ENCODE data around the gene WDR70. TPM values are rescaled to one million over a fixed set of nuclear protein-coding genes. Genes with fewer than 3 reads are reported as not detected.

The WDR70 gene
- total RNA-seq, 1 donor from 2014 or later, result 34.5 TPM

DNA sequence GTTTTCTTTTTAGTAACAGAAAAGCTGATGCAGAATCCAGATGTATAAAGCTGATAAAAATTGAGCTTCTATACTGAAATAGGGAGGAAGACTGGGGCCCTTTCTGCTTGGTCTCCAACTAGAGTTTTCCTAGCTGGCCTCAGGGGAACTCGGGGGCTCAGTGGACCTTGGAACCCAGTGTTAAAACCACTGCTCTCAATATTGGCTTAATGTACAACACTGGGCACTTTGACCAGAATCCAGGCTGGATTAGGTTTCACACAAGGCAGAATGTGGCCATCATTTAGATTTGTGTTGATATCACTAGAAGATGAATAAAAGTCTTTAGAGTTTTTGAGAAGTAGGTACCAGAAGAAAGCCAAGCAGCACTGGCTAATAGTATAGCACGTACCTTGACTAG lies 346.1 kb downstream of the WDR70 start:
- DNase-seq, result no peak

DNA sequence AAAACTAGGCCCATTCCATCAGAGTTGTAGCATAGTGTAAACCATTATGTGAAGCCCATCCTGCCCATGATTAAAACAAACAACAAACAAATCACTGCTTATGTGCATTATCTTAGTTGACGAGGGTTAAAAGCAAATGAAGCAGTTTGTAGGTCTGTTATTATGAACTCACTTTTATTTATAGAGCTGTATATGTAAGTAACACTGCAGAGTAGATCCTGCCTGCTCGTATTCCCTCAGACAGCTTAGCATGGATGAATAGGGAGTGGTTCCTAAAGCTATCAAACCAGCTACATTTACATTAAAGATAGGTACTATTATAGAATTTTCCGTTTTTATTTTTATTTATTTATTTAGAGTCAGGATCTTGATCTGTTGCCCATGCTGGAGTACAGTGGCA lies 348.1 kb downstream of the WDR70 start:
- no peak for DNase-seq

DNA sequence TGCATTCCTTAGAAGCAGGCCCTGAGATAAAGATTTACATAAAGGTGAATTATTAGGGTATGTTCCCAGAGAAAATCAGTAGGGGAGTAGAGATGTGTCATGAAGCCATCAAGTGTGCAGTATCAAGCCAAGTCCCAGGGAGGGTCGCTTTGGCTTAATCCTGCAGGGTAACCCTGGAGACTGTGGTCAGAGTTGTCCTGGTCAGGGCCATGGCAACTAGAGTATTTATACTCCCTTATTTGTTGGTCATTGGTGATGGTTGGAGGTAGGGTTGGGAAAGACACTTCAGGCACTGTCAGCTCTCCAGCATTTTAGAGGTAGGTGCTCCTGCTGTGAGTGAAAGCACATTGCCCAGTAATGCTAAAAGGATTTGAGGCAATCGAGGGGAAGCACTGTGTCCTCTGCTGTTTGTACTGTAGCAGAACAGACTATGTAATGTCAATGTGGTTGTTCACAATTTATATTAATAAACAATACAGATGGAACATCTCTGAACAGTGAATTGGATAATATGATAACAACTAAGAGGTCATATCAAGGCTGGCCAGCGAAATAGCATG lies 351.9 kb downstream of the WDR70 start:
- DNase-seq, result no peak

DNA sequence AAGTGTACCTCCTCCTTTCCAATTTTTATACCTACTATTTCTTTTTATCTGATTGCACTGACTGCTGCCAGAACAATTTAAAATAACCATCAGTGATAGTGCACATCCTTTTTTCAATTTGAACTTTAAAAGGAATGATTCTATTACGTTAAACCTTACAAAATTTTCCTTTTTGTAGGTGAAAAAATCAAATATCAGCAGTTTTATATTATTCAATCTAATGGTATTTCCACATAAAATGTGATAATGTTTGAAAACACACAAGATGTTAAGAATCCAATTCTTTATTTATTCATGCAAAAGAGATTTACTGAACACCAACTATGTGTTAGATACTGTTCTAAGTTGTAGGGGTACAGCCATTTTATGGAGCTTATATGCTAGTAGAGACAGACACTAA lies 355.0 kb downstream of the WDR70 start:
- DNase-seq, result no peak

DNA sequence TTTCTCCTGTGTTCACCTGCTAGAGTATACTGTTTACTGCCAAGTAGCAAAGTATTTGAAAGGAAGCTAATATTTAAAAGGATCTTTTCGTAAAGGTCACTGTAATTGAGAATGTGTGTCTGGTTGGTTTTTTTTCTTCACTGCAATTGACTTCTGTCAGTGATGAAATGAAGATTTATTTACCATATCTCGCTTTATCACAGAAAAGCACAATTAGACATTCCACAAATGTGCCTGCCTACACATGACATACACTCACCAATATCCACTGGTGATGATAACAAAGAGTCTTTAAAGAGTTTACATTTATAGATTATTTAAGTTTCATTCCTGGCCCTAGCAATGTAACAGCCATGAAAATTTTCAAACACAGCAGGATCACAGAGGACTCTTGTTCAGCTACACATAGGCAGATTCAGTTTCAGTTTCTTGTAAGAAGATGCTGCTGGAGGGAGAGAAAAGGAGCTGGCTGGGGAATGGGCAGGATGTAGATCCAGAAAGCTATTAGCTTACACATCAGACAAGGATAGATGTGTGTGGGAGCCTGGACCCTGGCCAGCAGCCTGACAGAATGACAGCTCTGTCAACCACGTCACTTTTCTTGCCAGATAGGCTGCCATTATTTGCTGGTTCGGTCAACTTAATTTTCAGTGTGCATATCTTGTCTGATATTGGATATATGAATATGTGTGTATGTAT lies 356.7 kb downstream of the WDR70 start:
- DNase-seq, result peak; percentile 15

DNA sequence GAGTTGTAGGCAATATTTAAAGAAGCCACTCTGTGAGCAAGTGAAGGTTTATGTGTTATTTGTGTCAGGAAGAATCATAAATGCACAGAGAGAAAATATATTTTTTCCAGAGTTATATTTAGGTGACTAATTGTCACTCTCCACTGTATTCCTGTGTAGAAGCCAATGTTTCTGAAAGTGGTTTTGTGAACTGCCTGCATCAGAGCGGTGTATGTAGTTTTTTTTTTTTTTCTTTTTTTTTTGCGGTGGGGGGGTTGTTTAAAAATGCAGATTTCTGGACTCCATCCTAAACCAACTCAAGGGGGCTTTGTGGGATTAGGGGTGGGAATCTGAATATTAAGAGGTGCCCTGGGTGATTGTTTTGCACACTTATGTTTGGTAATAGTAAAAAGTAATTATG lies 357.3 kb downstream of the WDR70 start:
- DNase-seq, result no peak

DNA sequence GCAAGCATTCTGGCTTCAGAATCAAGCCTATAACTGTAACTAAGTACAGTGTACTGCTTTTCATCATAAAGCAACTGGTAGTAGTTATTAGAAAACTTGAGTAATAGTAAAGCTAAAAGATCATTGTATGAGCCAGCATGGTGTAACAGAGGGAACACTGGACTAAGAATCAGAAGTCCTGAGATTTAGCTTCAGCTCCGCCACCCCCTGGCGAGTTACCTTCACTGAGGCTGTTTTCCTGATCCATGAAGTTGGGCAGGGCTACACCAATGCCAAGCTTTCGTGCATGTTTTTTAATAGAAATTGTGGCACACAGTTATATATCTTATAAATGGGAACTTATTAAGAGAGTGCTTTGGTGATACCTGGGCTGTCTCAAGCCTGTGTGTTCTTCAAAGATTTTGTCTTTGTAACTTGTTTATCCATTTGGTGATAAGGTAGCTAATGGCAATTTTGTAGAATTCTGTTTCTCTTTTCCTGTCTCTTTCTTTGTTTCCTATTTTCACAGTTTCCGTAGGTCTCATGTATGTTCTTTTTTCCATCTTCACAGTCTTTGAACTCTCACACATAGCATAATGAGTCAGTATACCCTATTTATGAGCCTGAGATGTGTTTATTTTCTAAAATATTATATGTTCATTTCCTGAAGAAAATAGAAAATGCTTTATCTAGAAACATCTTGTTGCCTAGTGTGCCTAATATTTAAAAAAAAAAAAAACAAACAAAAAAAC lies 358.4 kb downstream of the WDR70 start:
- peak; percentile 17 for DNase-seq

DNA sequence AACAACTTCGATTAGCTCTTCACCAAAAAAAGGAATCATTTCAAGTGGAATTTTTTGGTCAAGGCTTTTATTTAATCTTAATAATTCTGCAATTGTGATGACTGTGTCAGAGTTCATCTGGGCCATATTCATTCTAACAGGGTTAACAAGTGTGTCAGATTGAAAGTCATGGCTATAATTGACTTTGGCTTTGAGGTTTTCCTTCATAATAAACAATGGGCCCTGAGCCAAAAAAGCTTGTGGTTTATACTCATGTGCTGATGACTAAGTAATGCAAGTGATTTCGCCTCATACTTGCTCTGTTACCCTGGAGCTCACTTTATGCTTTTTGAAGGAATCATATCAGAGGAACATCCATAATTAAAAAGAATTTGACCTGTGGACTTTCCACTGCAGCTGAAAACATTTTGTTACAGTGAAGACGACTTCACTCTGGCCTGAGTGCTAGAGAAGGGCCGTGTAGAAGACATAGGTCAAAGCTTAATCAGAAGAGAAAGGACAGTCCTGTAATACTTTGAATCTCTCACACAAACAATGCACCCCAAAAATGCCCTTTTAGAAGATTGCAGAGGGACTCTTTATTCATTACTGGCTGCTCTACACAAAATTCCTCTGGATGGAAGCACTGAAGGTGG lies 359.1 kb downstream of the WDR70 start:
- peak; percentile 95 for DNase-seq

DNA sequence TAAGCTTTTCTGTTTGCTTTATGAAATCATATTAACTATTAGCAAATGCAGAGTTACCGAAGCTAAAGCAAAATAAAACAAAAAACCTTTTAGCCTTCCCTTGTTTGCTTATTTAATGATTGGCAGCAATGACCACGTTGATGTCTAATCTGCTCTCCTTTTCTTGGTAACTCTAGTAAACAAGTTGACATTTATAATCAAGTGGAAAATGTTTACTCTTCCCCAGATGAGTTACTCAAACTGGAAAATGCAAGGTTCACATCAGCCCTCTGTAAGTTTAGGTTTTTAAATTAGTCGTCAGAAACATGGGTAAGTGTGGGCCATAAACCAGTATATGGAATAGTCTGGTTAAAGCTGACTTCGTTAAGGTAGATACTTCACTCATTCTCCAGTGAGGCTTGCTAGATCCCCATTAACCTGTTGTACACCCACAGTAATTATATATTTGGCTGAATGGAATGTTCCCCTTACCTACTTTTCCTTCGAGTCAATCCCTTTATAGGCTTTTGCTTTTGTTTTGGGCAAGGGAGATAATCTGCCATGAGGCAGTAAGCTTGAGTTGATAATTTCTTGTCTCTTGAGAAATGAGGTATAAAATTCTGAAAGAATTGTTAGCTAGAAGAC lies 359.9 kb downstream of the WDR70 start:
- DNase-seq, result no peak

DNA sequence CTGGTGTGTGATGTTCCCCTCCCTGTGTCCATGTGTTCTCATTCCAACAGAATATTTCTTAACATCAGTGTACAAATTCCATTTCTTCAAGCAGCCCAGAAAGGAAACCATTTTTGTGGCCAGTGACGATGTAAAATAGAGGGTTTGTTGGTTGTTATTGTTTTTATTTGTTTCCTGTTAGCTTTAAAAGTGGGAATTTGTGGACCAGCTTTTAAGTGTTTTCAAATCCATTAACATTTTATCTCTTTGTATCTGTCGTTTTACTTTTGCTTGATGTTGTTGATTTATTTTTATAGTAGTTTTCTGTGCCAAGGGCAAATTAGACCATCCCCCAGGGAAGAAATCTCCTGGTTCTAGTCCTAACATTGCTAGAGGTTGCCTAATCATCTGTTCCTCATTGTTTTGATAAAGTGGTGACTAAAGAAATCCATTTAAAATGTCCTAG lies 360.7 kb downstream of the WDR70 start:
- no peak for DNase-seq

DNA sequence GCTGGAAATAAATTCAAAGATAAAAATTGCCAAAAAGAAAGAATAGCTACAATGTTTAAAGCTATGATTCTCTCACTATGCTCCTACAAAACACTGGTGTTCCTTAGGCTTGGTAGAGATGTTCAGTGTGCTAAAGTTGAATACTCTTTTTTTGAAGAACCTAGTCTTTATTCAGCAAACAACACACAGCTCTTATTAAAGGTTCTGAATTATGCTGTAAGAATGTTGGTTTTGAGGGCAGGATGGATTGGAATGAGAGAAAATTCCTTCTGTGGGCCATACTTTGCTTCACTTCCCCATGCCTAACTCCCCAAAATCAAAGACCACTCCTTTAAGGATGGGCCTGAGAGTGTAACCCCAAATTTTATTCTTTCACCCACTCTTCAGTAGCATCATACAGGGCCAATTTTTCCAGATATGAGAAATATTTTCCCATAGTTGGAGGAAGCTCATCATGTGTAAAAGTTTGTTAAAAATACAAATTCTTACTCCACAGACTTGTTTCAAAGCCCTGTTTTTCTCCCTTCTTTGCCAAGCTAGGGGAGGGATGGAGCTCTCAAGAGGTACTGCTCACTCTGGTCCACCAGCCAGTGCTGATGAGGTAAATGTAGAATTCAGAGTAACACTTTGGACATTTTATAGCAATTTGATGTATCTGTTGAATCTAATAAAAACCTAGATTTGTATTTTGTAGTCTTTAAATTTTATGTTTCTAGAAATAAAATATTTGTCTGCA lies 361.4 kb downstream of the WDR70 start:
- DNase-seq, result no peak

DNA sequence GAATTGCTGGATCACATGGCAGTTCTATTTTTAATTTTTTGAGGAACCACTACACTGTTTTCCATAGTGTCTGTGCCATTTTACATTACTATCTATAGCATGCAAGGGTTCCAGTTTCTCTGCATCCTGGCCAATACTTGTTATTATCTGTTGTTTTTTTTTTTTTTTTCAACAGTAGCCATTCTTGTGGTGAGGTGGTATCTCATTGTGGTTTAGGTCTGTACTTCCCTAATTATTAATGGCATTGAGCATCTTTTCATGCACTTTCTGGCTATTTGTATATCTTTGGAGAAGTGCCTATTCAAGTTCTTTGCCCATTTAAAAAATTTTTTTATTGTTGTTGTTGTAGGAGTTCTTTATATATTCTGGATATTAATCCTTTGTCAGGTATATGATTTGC lies 363.0 kb downstream of the WDR70 start:
- DNase-seq, result no peak

DNA sequence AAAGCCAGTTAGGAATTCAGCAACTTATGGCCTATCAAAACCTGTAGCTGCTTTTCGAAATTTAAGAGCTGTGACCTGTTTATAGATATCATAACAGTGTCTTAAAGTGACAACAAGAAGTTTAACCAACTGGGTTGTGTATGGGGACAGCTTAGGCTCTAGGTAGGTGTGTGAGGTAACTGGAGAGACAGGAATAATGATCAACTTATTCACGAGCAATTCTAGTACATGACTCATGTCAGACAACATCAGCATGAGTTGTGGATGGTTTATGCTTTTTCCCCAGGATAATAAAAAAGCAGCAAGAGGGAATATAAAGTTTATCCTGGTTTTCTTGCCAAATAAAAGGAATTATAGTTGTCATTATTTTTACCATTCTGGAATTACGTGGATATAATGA lies 372.1 kb downstream of the WDR70 start:
- no peak for DNase-seq

DNA sequence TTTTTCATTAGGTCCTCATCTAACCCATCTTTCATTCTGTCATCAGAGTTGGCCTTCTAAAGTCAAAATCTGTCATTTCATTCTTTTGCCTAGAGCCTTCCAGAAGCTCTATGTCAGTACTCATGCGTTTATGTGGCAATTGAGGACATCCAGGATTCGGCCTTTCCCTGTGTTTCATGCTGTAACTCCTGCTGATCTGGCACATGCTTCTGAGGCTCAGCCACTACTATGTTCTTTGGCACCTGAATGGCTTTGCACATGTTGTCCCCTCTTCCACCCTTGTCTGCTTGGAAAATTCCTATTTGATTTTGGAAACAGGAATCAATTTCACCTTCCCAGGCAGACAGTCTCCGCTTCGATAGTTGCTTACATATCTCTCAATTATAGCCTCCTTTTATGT lies 375.9 kb downstream of the WDR70 start:
- DNase-seq, result no peak

DNA sequence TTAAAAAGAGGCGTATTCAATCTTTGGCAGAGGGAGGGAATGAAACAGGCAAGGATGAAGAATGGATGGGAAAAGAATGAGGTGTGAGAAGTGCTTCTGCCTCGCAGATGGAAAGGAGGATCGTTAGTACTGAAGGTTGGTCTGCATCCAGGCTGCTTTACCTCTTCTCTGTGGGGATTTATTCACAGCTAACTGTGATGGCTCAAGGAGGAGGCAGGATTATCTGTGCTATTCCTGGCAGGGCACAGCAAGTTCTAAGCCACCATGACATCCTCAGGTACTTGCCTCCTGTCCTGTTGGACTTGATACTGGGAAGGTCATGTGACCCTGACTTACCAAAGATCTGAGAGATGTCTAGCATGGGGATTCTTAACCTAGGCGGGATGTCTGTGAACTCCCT lies 376.5 kb downstream of the WDR70 start:
- DNase-seq, result no peak

DNA sequence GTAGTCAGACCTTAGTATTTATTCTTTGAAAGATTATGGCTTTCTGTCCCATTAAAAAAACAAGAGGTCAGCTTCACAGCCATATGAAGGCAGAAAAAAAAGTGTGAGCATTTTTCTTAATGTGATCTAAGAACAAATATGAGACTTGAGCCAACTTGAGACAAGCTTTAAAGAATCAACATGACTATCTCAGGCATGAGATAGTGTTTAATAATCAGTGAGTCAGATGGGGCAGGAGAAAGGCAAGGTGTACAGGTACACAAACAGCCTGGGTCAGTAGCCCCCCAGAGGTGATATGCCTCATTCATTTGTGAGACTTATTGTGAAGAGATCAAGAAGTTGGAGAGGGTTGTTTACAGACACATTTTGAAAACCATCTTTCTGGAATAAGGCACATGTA lies 377.1 kb downstream of the WDR70 start:
- no peak for DNase-seq

DNA sequence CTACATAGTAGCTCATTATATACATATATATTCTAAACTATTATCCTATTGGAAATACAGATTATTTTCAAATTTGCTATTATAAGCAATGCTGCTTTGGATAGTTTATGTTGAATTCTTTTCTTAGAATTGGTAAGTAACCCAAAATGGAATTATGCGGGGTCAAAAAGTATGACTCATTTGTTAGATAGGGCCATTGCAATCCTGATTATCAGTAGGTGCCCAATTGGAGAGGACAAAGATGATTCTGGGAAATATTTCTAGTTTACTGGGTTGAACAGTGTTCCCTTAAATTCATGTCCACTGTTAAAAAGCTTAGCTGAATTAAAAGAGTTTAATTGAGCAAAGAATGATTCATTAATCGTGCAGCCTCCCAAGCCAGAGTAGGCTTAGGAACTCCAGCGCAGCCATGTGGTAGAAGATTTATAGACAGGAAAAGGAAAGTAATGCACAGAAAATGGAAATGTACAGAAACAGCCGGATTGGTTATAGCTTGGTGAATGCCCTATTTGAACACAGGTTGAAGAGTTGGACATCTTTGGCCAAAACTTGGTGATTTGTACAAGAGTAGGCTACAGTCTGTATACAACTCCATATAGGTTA lies 379.0 kb downstream of the WDR70 start:
- DNase-seq, result peak; percentile 24

DNA sequence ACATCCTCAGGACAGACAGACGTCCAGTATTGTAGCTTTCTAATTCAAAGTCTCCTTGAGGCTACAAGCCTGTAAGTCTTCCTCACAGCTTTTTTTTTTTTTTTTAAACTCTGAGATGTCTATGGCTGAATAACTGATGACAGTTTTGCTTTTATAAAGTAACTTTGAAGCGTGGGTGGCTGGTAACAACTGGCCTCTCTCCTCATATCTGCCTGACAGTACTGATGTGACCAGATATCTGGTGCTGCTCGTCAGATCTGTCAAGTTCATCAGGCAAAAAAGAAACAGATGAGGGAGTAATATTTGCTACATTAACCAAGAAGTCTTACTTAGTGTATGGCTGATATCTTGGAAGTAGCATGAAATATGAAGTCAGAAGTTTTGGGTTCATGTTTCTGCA lies 388.1 kb downstream of the WDR70 start:
- no peak for DNase-seq

DNA sequence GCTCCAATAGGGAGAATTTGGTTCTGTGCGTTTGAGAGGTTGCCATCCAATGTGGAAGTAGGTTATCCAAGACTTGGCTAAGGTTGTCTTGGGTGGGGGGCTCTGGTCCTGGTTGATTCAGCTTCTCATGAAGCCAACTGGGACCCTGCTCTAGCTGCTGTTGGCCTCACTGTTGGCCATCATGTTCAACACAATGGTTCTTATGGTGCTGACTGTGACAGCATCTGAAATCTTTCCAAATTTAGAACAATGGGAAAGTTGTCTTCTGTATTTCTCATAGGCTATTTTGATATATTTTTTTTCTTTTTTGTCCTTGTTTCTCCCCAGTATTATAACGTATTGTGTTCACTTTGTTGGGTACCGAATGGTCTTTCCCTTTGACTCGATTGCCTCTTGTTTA lies 388.8 kb downstream of the WDR70 start:
- DNase-seq, result no peak

DNA sequence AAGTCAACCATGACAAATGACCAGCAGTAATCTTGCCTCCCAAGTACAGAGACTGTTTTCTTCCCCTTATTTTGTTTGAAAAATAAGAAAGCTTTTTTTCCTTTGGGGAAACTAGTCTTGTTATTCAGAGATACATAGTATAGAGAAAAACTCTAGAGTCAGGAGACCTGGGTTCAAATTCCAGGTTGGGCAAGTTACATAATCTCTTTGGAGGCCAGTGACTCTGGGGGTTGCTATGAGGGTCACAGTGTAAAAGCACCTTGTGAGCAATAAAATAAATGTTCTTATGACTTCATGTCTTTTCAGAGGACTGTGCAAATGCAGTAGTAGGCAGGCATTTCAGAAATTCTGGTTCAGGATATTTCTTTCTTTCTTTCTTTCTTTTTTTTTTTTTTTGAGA lies 389.3 kb downstream of the WDR70 start:
- DNase-seq, result no peak

DNA sequence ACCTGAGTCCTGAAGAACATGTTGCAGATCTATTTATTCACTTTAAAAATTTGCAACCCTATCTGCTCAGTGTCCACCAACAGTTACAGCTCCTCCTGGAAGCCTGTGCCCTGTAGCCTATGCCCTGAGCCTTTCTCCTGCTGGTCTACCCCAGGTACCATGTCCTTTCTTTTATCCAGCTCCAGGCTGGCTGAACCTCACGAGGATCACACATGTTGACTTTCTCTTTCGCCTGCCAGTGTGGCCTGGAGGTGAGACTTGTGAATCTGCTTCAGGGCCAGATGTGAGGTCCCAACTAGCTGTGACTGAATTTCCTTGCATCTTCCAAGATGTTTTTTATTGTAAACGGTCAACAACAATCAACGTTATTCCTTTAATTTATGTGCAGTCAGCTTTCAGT lies 390.0 kb downstream of the WDR70 start:
- no peak for DNase-seq

DNA sequence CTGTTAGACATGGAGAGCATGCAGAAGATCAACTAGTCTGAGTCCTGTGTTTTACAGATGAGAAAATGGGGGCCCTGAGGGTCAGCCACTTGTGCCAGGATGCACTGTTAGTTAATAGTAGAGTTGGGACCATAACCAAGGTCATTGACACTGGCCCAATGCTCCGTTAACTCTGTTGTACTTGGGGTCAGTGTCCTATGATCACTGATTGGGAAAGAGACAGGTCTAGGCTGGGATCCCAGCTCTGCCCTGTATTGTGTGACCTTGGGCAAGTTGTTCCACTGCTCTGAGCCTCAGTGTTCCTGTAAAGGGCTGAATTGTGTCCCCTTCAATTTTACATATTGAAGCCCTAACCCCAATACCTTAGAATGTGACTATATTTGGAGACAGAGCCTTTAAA lies 390.7 kb downstream of the WDR70 start:
- DNase-seq, result no peak
